ENCODE results near the gene CKAP2L. TPM values are rescaled to one million over a fixed set of nuclear protein-coding genes. Genes with fewer than 3 reads are reported as not detected.

The CKAP2L gene
- polyA plus RNA-seq, 1 donor from 2014 or later, result 0.78 TPM

GRCh38 chr2:112731479-112731878 lies 32.9 kb downstream of the CKAP2L start:
- Histone ChIP-seq H3K9me3 (ENCODE audit: low read length) (no peaks in the 10 kb centered on the region), H3K4me3 (ENCODE audit: low read length) (no peak overlapping the region), H3K9me2 (ENCODE audit: insufficient read depth, low read length) (no peaks in the 10 kb centered on the region), H3K27me3 (ENCODE audit: insufficient read depth, low read depth, low read length) (no peaks in the 10 kb centered on the region), H3K27ac (ENCODE audit: low read length) (no peak overlapping the region), H3F3A (ENCODE audit: insufficient read depth, low read length, poor library complexity, severe bottlenecking) (no peaks in the 10 kb centered on the region), H2AFZ (ENCODE audit: low read depth, low read length) (no peak overlapping the region), H4K20me1 (ENCODE audit: insufficient read depth) (no peaks in the 10 kb centered on the region), H3K9ac (ENCODE audit: low read length) (no peak overlapping the region), H3K79me2 (replicated peaks; ENCODE audit: insufficient read depth, low read length) (no peaks in the 10 kb centered on the region), H3K4me2 (ENCODE audit: low read length) (no peak overlapping the region), H3K36me3 (ENCODE audit: insufficient read depth, low read length) (no peaks in the 10 kb centered on the region)
- TF ChIP-seq TAF1 (IDR thresholded peaks at IDR 0.05; ENCODE audit: low read depth) (no peak), EZH2 (IDR thresholded peaks at IDR 0.05; ENCODE audit: borderline replicate concordance, insufficient read depth, low read length, poor library complexity, severe bottlenecking) (no peak)

GRCh38 chr2:112730791-112731190 lies 33.6 kb downstream of the CKAP2L start:
- Histone ChIP-seq H3K27ac (ENCODE audit: low read length) (no peak overlapping the region), H3K9me2 (ENCODE audit: insufficient read depth, low read length) (no peaks in the 10 kb centered on the region), H3K4me2 (ENCODE audit: low read length) (no peak overlapping the region), H3K27me3 (ENCODE audit: insufficient read depth, low read depth, low read length) (no peaks in the 10 kb centered on the region), H3F3A (ENCODE audit: insufficient read depth, low read length, poor library complexity, severe bottlenecking) (no peaks in the 10 kb centered on the region), H3K9me3 (ENCODE audit: low read length) (no peaks in the 10 kb centered on the region), H3K79me2 (replicated peaks; ENCODE audit: insufficient read depth, low read length) (no peaks in the 10 kb centered on the region), H2AFZ (ENCODE audit: low read depth, low read length) (no peak overlapping the region), H4K20me1 (ENCODE audit: insufficient read depth) (no peaks in the 10 kb centered on the region), H3K9ac (ENCODE audit: low read length) (no peak overlapping the region), H3K36me3 (ENCODE audit: insufficient read depth, low read length) (no peaks in the 10 kb centered on the region), H3K4me3 (ENCODE audit: low read length) (no peak overlapping the region)
- TF ChIP-seq TAF1 (IDR thresholded peaks at IDR 0.05; ENCODE audit: low read depth) (no peak), EZH2 (IDR thresholded peaks at IDR 0.05; ENCODE audit: borderline replicate concordance, insufficient read depth, low read length, poor library complexity, severe bottlenecking) (no peak), MXI1 (conservative IDR thresholded peaks at IDR 0.05; ENCODE audit: poor library complexity, severe bottlenecking) (no peak), CTCF (IDR thresholded peaks at IDR 0.05; ENCODE audit: poor library complexity, severe bottlenecking) (no peak), RAD21 (conservative IDR thresholded peaks at IDR 0.05) (no peak), SMC3 (conservative IDR thresholded peaks at IDR 0.05; ENCODE audit: poor library complexity) (no peak), EP300 (conservative IDR thresholded peaks at IDR 0.05; ENCODE audit: poor library complexity, severe bottlenecking) (no peak), POLR2AphosphoS5 (IDR thresholded peaks at IDR 0.05) (no peak)
- TF ChIP-seq, protein P1, sequence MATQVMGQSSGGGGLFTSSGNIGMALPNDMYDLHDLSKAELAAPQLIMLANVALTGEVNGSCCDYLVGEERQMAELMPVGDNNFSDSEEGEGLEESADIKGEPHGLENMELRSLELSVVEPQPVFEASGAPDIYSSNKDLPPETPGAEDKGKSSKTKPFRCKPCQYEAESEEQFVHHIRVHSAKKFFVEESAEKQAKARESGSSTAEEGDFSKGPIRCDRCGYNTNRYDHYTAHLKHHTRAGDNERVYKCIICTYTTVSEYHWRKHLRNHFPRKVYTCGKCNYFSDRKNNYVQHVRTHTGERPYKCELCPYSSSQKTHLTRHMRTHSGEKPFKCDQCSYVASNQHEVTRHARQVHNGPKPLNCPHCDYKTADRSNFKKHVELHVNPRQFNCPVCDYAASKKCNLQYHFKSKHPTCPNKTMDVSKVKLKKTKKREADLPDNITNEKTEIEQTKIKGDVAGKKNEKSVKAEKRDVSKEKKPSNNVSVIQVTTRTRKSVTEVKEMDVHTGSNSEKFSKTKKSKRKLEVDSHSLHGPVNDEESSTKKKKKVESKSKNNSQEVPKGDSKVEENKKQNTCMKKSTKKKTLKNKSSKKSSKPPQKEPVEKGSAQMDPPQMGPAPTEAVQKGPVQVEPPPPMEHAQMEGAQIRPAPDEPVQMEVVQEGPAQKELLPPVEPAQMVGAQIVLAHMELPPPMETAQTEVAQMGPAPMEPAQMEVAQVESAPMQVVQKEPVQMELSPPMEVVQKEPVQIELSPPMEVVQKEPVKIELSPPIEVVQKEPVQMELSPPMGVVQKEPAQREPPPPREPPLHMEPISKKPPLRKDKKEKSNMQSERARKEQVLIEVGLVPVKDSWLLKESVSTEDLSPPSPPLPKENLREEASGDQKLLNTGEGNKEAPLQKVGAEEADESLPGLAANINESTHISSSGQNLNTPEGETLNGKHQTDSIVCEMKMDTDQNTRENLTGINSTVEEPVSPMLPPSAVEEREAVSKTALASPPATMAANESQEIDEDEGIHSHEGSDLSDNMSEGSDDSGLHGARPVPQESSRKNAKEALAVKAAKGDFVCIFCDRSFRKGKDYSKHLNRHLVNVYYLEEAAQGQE (IDR thresholded peaks at IDR 0.05; ENCODE audit: borderline replicate concordance), result no peak

DNA sequence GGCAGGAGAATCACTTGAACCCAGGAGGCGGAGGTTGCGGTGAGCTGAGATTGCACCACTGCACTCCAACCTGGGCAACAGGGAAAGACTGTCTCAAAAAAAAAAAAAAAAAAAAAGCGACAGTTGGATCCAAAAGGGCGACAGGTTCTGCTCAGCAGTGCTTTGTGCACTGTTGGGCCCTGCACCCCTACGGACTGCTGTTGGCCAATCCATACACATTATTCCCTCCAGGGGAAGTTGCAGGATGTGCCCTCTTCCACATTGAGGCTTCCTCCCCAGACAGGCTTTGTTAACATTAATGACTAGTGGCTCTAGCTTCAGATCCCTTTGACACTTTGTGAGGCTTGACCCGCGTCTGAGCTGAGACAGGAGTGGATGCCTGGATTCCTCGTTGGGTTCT lies 34.2 kb downstream of the CKAP2L start:
- Histone ChIP-seq H3K27ac (ENCODE audit: low read length) (no peak overlapping the region), H3F3A (ENCODE audit: insufficient read depth, low read length, poor library complexity, severe bottlenecking) (no peaks in the 10 kb centered on the region), H2AFZ (ENCODE audit: low read depth, low read length) (no peak overlapping the region), H3K27me3 (ENCODE audit: insufficient read depth, low read depth, low read length) (no peaks in the 10 kb centered on the region), H3K9me2 (ENCODE audit: insufficient read depth, low read length) (no peaks in the 10 kb centered on the region), H3K79me2 (replicated peaks; ENCODE audit: insufficient read depth, low read length) (no peaks in the 10 kb centered on the region), H3K4me2 (ENCODE audit: low read length) (no peak overlapping the region), H4K20me1 (ENCODE audit: insufficient read depth) (no peaks in the 10 kb centered on the region), H3K36me3 (ENCODE audit: insufficient read depth, low read length) (no peaks in the 10 kb centered on the region), H3K4me3 (ENCODE audit: low read length) (no peak overlapping the region), H3K9me3 (ENCODE audit: low read length) (no peaks in the 10 kb centered on the region), H3K9ac (ENCODE audit: low read length) (no peak overlapping the region)
- TF ChIP-seq MXI1 (conservative IDR thresholded peaks at IDR 0.05; ENCODE audit: poor library complexity, severe bottlenecking), result no peak
